NCI-H2107 treated with DMSO at 0.1 percent for 48 hours (cell line): ENCODE data around the gene SLC25A42.
"Not testable (repeated sequence)": the region's sequence is repeated elsewhere in the genome, so short reads cannot be mapped to it uniquely, and the experiment has no call there.

Source experiments
- DNase-seq: peaks from one replicate; lab custom pipeline; 2025; ENCODE audit not compliant: unreplicated experiment; lab: John Stamatoyannopoulos, UW

SLC25A42 gene

DNA sequence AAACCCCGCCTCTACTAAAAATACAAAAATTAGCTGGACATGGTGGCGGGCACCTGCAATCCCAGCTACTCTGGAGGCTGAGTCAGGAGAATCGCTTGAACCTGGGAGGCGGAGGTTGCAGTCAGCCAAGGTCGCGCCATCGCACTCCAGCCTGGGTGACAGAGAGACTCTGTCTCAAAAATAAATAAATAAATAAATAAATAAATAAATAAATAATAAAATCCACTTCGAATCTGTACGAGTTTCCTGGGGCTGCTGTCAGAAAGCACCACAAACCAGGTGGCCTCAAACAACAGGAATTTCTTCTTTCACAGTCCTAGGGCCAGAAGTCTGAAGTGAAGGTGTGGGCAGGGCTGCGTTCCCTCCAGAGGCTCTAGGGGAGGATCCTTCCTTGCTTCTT lies 38.8 kb downstream of the SLC25A42 start:
- DNase-seq = not testable (repeated sequence)

DNA sequence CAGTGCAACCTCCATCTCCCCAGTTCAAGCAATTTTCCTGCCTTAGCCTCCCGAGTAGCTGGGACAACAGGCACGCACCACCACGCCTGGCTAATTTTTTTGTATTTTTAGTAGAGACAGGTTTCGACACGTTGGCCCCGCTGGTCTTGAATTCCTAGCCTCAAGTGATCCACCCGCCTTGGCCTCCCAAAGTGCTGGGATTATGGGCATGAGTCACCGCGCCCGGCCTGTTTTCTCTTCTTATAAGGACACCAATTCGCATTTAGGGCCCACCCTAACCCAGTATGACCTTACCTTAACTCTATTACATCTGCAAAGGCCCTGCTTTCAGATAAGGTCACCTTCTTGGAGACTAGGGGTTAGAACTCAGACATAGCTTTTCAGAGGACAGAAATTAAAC lies 39.4 kb downstream of the SLC25A42 start:
- no peak for DNase-seq

DNA sequence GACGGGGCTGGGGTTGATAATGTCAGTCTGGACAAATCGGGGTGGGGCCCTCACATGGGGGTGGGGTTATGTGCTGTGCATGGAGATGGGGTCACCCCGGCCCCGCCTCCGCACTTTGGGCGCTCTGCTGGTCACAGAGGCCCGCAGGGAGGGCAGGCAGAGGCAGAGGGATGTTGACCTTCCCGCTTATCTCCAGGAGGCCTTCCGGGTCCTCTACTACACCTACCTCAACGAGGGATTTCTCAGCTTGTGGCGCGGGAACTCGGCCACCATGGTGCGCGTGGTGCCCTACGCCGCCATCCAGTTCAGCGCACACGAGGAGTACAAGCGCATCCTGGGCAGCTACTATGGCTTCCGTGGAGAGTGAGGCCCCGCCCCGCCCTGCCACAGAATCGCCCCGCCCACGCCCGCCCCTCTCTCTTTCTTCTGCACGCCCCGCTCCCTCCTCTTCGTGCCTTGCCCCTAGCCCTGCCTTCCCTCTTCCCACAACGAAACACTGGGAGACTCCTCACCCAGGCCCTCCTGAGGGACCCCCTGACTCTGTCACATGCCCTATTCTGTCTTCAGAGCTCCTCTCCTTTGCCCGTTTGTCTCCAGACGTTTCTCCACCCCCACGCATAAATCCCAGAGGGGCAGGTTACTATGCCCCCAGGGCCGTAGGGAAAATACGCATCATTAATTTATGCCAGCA lies 41.7 kb downstream of the SLC25A42 start:
- no peak for DNase-seq

DNA sequence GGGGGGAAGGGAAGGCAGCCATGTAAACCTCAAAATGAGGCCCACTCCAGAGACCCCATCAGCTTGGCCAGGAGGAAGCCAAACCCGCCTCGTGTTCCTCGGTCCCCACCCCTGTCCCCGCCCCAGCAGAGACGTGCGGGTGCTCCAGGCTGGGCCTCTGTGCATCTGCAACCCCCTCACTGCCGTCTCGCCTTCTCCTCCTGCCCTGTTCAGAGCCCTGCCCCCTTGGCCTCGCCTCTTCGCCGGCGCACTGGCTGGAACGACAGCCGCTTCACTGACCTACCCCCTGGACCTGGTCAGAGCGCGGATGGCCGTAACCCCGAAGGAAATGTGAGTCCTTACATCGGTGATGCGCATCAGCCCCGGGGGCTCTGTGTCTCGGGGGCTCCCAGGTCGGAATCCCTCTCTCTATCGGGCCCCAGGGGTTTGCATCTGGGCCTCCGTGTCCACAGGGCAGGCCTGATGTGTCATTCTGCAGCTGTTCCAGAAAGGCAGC lies 42.3 kb downstream of the SLC25A42 start:
- DNase-seq = no peak

DNA sequence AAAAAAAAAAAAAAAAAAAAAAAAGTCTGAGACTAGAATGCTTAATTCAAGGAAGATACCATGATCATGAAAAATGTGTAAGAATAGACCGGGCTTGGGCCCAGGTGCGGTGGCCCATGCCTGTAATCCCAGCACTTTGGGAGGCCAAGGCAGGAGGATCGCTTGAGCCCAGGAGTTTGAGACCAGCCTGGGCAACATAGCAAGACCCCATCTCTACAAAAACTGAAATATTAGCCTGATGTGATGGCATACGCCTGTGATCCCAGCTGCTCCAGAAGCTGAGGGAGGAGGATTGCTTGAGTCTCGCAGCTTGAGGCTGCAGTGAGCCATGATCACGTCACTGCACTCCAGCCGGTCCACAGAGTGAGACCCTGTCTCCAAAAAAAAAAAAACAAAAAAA lies 43.1 kb downstream of the SLC25A42 start:
- DNase-seq = not testable (repeated sequence)

DNA sequence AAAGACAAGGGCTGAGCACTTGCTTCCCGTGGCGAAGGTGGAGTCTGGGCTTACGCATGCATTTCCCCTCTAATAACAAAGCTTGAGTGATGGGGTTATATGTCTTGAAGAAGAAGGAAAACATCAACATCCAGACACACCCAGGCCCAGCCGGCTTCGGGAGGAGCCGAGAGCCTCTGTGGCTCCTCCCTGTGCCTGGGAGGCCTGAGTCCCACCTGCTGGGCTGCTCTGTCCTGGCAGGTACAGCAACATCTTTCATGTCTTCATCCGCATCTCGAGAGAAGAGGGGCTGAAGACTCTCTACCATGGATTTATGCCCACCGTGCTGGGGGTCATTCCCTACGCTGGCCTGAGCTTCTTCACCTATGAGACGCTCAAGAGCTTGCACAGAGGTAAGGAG lies 43.9 kb downstream of the SLC25A42 start:
- DNase-seq = no peak

DNA sequence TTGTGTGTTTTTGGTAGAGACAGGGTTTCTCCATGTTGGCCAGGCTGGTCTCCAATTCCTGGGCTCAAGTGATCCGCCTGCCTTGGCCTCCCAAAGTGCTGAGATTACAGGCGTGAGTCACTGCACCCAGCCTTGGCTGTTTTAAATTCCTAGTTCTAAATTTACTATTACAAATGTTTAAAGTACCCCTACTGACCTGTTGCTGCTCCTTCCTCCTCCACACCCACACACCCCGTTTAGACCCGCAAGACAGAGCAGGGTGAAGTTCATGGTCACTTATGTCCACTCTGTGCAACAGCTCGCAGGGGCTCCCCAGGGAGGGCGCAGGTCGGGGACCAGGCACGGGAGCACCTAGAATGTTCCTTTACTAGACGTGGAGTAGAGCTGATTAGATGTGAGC lies 45.8 kb downstream of the SLC25A42 start:
- DNase-seq = no peak

DNA sequence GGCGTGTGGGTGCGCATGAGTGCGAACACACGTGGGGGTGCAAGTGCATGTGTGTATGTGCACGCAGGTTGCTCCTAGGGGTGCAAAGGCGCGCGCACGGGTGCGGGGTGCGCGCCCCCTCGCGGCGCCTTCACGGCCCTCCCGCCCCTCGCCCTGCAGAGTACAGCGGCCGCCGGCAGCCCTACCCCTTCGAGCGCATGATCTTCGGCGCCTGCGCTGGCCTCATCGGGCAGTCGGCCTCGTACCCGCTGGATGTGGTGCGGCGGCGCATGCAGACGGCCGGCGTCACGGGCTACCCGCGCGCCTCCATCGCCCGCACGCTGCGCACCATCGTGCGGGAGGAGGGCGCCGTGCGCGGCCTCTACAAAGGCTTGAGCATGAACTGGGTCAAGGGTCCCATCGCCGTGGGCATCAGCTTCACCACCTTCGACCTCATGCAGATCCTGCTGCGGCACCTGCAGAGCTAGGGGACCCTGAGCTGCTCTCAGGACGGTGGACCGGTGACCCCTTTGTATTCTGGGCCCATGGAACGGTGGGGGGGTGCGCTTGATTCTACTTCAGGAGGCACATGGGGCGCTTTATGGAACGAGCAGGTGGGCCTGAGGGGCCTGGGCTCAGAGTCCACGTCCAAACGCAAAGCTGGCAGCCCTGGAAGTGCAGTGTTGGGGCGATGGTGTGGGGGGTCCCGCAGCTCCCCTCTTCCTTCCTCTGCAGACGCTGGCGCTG lies 46.8 kb downstream of the SLC25A42 start:
- no peak for DNase-seq

DNA sequence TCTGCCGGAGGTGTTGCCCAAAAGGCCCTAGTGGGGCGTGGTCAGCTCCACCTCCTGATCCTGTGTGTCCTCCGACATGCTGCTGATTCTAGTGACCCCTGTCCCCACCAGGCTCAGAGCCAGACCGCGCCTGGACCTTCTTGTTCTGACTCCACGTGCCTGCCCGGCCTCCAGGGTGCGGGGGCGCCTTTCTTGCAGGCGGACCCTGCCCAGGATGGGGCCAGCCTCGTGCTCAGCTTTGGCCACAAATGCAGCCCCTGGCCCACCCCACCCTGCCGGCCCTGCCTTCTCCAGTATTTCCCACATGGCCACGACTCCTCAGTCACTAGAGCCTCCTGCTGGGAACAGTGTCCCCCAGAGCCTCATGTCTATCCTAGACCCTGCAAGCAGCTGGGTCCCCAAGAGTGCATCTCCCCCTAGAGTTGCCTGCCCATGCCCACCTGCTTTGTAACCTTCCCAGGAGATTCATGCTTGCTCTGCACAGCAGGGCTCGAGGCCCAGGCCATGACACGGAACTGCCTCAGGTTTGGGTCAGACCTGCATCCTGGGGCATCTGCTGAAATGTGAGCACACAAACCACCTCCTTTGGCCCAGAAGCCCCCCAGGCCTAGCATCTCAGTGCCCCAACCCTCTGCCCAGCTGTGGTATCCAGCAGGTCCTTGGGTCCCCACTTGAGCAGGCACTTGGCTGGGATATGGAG lies 47.5 kb downstream of the SLC25A42 start:
- no peak for DNase-seq

DNA sequence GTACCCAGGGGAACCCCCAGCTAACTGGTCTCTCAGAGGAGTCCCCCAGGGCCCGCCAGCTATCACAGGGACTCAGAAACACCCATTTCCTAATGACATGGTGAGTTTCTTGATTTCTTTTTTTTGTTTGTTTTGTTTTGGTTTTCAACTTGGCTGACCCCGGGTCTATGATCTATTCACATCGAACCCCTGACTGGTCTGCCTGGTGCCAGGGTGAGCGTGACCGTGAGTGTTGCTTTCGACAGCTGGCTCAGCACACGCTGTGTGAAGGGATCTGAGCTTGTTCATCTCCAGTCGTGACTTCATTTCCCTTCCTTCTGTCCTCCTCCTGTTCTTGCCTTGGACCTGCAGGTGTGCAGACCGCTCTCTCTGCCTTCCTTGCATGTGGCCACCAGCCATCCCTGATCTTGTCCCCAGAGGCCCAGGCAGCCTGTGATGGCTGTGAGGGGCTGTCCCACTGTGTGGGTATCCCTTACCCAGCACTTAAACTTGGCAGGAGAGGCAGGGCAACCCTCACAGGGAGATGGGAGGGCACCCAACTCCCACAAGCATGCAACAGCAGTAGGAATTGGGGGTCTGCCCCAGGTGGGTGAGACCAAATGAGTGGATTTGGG lies 48.3 kb downstream of the SLC25A42 start:
- DNase-seq = no peak

DNA sequence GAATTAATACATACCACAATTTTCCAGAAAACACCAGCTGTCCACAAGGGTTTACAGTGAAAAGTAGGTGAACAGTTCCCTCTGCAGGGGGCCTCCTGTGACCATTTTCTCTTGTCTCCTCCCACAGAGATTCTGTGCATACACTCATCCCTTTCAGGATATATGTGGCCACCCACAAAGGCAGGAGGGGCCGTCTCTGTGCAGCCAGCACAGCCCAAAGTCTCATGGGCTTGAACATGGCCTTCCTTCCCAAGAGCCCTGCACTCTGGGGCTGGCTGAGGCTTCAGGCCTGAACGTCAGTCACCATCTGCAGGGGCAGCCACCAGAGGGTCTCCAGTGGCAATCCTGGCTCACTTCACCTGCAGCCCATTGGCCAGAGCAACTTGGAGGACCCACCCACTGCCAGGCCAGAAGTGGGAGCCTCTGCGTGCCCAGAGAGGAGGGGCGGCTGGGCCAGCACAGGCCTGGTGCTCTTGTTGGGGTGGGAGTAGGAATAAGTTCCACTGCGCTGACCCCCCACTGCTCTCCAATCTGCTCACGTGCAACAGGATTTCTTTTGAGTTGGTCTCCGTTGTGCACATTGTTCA lies 49.3 kb downstream of the SLC25A42 start:
- DNase-seq = peak; percentile 17

DNA sequence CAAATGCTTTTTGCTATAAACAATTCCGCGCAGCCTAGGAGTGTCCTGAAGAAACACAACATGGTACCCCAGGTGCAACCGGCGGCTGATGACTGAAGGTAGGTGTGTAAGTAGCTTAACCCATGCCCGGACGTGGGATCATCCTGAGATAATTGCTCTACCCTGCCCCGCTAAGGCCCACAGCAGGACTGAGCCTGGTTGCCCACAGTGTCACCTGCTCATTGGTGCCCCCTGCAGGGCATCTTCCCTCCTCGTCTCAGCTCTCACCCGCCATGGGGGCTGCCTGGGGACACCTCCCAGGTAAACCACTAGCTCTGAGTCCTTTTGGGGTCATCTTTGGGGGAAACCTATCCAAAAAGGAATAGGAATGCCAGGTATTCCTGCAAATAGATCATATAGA lies 52.2 kb downstream of the SLC25A42 start:
- no peak for DNase-seq

DNA sequence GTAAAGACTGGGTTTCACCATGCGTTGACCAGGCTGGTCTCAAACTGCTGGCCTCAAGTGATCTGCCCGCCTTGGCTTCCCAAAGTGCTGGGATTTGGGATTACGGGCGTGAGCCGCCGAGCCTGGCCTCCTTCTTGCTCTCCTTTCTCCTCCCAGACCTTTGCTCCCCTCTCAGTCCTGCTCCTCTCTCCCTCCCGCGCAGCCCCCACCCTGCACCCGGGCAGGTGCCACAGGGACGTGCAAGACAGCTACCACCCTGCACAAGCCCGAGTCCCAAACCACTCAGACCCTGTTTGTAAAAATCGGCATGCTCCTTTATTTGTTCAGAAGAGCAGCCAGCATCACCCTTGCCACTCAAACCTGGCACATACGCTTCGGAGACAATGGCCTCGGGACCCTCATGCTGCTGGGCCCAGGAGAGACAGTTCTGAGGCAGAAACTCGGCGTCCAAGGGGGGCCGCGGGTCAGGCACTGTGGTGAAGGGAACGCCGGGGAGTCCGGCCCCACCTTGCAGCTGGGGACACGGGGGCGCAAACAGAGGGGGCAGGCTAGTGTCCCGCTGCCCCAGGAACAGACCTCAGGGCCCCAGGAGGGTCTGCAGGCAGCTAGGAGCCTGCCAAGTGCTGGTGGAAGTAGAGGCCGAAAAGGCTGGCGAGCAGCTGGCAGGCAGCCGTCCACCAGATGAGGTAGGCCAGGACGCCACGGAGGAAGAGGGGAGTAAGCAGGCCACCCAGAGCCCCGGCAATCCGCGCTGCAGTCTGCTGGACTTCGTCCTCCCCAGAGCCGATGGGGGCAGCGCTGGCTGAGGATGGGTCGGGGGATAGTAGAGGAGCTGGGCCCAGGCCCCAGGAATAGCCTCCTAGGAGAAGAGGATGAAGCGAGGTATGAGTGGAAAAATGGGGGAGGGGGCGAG lies 55.8 kb downstream of the SLC25A42 start:
- DNase-seq = no peak

DNA sequence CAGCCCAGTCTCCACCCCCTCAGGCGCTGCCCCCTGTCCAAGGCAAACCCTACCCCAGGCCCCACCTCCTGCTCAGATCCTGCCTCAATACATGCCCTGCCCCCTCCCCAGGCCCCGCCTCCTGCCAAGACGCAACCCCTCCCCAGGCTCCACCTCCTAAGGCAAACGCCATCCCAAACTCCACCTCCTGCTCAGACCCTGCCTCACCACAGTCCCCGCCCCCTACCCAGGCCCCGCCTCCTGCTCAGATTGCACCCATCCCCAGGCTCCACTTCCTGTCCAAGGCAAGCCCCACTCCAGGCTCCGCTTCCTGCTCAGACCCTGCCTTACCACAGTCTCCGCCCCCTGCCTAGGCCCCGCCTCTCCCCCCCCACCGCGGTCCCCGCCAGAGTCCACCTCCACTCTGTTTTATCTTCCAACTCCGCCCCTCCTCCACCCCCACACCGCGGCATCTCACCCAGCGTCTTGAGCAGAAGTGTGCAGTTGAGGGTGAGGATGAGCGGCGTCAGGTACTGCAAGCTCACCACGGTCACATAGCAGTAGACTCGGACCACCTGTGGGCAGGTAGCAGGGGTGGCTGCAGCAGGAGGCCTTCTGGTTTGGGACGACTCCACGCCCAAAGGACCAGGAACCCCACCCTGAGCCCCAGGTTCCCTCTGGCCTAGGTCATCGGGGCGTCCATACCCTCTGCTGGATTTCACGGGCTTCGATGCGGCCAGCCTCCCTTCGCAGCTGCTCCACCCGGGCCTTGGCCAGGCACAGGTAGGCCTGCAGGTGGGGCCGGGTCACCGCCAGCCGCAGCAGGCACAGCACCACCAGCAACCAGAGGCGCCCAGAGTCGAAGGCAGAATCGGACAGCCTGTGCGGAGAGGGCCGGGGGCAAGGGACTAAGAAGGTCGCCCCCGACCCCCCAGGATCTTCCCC lies 56.8 kb downstream of the SLC25A42 start:
- DNase-seq = no peak

DNA sequence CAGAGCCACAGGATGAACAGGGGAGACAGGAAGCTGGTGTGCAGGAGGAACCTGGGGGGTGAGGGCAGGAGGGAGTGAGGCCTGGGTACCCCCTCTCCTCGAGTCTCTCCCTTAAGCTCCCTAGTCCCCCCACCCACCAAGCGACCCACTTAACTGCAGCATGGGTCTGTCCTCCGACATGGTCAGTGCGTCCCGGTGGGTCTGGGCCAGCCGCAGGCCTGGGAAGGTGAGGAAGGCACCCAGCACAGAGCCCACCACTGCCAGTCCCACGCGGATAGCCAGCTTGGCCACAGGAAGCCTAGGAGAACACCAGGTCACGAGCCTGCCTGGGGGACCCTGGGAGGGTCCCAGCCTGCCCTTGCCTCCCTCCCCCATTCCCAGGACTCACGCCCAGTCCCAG lies 57.6 kb downstream of the SLC25A42 start:
- DNase-seq = no peak

DNA sequence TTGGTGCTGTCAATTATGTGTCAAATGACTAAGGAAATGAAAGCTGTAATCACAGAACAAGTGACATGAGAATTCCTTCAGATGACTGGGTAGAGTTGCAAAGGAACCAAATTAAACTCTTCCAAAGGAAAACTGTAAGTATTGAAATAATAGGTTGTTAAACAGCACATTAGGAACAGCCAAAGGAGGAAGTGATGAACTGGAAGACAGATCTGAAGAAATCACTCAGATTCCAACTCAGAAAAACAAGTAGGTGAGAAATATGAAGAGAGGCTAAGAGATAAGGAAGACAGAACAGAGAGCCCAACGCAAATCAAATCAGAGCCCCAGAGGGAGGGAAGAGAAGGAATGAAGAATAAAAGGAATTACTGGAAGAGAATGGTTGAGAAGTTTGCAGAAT lies 59.1 kb downstream of the SLC25A42 start:
- no peak for DNase-seq

DNA sequence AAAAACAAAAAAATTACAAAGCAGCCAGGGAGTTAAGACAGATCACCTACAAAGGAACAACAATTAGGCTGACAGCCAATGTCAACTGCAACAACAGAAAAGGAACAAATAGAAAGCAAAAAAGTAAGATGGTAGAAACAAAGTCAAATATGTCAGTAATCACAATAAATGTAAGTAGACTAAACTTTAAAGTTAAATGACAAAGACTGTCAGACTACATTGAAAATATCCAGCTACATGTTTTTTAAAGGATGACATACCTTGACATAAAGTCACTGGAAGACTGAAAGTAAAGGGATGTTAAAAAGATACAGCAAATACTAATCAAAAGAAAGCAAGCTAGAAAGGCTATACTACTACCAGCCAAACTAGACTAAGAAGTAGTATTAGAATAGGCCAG lies 59.6 kb downstream of the SLC25A42 start:
- no peak for DNase-seq

DNA sequence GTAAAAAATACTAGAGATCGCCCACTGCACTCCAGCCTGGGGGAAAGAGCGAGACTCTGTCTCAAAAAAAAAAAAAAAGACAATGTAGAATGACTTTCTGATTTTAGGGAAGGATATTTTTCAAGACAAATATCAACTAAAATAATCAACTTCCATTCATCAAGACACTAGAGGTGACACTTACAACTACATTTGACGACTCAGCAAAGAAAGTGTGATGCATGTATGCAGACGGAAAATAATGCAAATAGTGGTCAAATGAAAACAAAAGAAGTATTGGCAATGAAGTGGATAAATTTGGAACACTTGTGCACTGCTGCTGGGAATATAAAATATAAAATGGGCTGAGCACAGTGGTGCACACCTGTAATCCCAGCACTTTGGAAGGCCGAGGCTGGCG lies 62.3 kb downstream of the SLC25A42 start:
- no peak for DNase-seq

DNA sequence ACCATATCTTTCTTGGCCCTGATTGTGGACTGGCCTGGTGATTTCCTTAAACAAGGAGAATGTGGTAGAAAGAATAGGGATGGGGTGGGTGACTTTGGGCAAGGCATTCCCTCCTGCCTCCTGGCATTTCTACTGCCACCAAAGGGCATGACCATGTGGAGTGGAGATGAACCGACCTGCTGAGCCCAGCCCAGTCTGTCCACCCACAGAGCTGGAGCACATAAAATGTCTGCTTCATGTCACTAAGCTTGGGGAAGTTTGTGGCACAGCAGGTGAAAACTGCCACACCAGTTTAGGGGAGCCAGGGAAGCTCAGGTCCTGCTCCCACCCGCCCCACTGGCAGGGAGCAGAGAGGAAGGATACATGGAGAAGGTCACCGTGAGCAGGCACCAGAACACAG lies 68.2 kb downstream of the SLC25A42 start:
- DNase-seq = no peak
